A673 (cell line): ENCODE measurements around the gene GLOD5.

Source experiments
- CTCF ChIP-seq: fragments of 300-800, 200-600 bp; sonication (generic); conservative IDR thresholded peaks from 2 replicates; pipeline ENCODE4 v1.5.1; 2017; ENCODE audit warnings: low read depth, mild to moderate bottlenecking, antibody characterized with exemption, low read length, moderate library complexity, mixed read lengths
- EZH2 ChIP-seq: fragments of 200-600 bp; sonication (generic); IDR thresholded peaks from 2 replicates; pipeline ENCODE4 v1.6.1; 2017; ENCODE audit warnings: borderline replicate concordance, low read depth, mild to moderate bottlenecking, mixed read lengths, antibody characterized with exemption, low read length; ENCODE audit not compliant: poor library complexity, severe bottlenecking

GRCh38 chrX:48800574-48801279, 39.2 kb downstream of the GLOD5 start:
- TF ChIP-seq CTCF: no peak
- no peak for TF ChIP-seq EZH2
